ENCODE data around the gene PAQR7.

DNA sequence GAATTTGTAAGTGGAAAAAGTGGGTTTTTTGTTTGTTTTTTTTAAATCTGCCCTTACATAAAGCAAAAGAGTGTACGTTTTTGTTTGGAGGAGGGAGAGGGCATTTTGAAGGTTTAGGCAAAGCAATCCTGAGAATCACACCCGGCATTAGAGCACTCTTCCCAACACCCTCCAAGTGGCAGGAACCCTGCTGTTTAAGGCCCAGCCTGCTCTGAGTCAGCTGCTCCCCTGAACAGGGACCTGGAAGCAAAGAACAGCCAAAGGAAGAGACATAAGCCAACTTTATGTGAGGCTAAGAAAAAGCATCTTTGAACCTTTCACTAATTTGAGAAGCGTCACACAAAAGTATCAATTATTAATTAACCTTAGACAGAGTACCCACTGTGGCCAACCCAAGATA, 38.8 kb downstream of the PAQR7 start:
- TF ChIP-seq, protein P1, sequence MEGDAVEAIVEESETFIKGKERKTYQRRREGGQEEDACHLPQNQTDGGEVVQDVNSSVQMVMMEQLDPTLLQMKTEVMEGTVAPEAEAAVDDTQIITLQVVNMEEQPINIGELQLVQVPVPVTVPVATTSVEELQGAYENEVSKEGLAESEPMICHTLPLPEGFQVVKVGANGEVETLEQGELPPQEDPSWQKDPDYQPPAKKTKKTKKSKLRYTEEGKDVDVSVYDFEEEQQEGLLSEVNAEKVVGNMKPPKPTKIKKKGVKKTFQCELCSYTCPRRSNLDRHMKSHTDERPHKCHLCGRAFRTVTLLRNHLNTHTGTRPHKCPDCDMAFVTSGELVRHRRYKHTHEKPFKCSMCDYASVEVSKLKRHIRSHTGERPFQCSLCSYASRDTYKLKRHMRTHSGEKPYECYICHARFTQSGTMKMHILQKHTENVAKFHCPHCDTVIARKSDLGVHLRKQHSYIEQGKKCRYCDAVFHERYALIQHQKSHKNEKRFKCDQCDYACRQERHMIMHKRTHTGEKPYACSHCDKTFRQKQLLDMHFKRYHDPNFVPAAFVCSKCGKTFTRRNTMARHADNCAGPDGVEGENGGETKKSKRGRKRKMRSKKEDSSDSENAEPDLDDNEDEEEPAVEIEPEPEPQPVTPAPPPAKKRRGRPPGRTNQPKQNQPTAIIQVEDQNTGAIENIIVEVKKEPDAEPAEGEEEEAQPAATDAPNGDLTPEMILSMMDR (IDR thresholded peaks at IDR 0.05; ENCODE audit: insufficient read depth, low read length, poor library complexity, severe bottlenecking), result no peak
- no peak for TF ChIP-seq EZH2phosphoT487 (conservative IDR thresholded peaks at IDR 0.05; ENCODE audit: low read length)
